GM10266 (cell line): ENCODE data around the gene HERC3.

Experiments used
- DNase-seq: peaks from one replicate; pipeline ENCODE4 v3.0.0; 2012; ENCODE audit errors: extremely low spot score
- TF ChIP-seq, protein P1 (sequence below): IDR thresholded peaks from 2 replicates; pipeline ENCODE4 v1.5.1; 2012; ENCODE audit warnings: mild to moderate bottlenecking, low read depth; ENCODE audit not compliant: control insufficient read depth, insufficient read depth; ENCODE audit errors: missing control alignments

The HERC3 gene

DNA sequence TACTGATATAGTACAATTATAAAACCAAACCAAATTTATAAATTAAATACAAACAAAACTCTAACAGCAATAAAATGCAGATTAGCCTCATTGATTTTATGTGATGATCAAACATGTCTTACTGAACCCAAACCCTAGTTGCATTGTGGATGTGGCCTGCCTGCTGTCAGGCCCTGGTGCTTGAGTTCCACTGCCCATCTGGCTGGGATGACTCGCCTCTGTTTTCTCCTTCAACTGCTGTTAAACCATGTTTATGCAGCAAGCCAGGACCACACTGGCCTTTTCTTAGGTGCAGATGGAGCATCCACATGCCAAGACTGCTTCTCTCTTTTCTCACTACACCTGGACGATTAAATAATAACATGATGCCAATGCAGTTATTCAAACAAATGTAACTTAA, 82.7 kb downstream of the HERC3 start:
- no peak for DNase-seq
- TF ChIP-seq, protein P1, sequence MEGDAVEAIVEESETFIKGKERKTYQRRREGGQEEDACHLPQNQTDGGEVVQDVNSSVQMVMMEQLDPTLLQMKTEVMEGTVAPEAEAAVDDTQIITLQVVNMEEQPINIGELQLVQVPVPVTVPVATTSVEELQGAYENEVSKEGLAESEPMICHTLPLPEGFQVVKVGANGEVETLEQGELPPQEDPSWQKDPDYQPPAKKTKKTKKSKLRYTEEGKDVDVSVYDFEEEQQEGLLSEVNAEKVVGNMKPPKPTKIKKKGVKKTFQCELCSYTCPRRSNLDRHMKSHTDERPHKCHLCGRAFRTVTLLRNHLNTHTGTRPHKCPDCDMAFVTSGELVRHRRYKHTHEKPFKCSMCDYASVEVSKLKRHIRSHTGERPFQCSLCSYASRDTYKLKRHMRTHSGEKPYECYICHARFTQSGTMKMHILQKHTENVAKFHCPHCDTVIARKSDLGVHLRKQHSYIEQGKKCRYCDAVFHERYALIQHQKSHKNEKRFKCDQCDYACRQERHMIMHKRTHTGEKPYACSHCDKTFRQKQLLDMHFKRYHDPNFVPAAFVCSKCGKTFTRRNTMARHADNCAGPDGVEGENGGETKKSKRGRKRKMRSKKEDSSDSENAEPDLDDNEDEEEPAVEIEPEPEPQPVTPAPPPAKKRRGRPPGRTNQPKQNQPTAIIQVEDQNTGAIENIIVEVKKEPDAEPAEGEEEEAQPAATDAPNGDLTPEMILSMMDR, result no peak

DNA sequence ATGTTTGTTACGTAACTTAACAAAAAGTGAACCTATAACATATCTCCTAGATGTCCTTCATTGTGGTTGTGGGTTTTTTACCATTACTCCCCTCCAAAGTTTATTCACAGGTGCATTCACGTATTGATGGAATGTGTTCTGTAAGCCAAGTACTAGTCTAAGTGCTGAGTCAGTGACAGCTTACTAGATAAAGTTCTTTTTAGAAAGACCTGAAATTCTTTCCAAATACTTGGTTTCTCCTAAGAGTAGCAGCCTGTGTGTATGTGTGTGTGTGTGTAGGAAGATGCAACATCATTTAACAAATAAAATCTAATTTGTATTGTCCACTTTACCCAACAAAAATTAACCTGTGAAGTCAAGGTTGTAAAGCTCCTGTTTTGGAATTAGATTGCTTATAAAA, 83.3 kb downstream of the HERC3 start:
- no peak for DNase-seq
- TF ChIP-seq, protein P1, result no peak

DNA sequence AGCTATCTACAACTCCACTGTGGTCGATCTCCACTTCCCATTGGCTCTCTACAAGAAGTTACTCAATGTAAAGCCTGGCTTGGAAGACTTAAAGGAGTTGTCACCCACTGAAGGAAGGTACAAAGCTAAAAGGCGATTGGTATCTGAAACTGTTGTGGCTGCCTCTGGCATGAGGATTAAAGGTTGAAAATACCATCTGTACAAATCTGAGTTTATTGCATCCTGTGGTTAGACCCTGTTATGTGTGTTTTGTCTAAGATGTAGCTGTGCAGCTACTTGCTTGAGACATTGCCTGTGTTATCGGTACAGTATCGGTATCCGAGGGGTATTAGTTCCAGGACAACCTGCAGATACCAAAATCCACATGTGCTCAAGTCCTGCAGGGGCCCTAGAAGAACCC, 88.9 kb downstream of the HERC3 start:
- no peak for DNase-seq
- TF ChIP-seq, protein P1, result no peak

DNA sequence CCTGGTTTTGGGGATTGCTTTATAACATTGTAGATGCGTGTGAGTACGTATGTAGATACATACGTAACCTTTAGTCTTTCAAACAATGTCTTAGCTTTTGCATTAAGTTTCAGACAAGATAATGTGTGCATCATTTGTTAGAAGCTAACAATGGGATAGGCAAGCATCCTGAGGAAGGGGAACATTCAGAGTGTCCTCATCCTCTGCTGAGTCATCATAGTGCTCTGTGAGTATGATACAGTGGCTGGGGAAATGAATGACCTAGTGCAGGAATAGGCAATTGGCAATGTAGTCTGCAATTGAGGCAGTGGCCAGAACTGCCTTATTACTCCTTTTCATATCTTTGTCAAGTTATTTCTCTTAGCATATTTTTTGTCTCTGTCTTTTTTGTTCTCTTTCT, 98.1 kb downstream of the HERC3 start:
- DNase-seq, result no peak
- TF ChIP-seq, protein P1, result no peak

DNA sequence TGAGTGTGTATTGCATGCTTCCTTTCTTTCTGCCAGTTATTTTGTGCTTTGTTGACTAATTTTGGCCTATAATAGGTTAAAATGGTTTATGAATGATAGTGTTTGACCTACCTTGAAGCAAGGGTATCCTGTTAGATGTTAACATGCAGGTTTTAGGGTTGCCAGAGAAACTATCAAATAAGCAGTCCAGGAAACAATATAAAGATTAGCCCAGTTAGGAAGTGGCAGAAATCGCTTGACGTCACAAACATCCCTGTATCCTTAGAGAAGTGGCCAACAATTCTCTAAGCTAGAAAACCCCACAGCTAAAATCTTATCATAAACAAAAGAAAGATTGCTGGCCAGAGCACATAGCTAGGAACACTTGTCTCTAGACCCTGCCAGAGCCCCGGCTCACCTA, 101.5 kb downstream of the HERC3 start:
- DNase-seq, result no peak
- TF ChIP-seq, protein P1, result no peak

DNA sequence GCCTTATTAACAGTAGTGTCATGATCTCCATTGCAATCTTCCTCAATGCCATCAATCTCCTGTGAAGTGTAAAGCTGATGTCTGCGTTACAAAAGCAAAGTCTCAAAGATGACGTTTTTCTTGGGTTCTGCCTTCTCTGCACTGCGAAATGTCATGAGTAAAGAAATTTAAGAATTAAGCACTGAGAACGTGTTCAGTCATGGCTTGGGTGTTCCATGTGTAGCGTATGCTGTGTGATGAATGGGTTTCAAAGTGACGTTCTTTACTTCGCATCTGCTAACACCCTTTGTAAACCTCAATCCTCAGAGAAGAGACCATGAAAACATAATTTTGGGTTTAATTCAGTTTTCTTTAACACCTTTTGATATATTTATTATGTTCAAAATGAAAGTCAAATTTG, 104.3 kb downstream of the HERC3 start:
- TF ChIP-seq, protein P1, result no peak
- no peak for DNase-seq

DNA sequence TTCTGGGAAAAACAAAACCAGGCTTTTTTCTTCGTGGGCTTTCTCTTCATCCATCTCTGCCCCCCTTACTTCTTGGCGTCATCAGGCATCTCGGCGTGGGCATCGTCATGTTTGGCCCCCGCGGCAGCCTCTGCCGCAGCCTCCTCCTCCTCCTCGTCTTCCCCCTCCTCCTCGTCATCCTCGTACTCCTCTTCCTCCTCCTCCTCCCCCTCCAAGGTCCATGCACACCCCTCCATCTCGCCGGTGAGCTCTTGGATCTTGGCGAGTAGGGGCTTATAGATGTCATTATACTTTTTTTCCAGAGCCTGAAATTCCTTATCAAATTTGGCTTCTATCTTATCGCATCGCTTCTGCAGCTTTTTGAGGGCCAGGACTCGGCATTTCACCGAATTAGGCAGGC, 104.9 kb downstream of the HERC3 start:
- no peak for DNase-seq

More for the DNA sequence above, 104.9 kb downstream of the HERC3 start:
- TF ChIP-seq, protein P1, result no peak
